Ovary (tissue), 9 donors: ENCODE data around the gene SRSF9. TPM values are rescaled to one million over a fixed set of nuclear protein-coding genes. Genes with fewer than 3 reads are reported as not detected.

ENCODE experiments used
- DNase-seq, 5 donors: peaks; one replicate each; pipeline ENCODE4 v3.0.0-alpha.2; 2019 to 2020
- H3K27ac ChIP-seq, 2 donors: fragments of 200-600 bp; one replicate each; pipeline versions ENCODE4 v1.5.1 to v1.8.0; 2019 to 2022
- H3K27me3 ChIP-seq: fragments of 200-600 bp; one replicate; pipeline ENCODE4 v1.8.0; 2022
- H3K36me3 ChIP-seq: fragments of 200-600 bp; sonication (generic); one replicate; pipeline ENCODE4 v1.5.1; 2019
- H3K4me1 ChIP-seq: one replicate; pipeline ENCODE4 v1.8.1; 2013; ENCODE audit warnings: mild to moderate bottlenecking, moderate library complexity; ENCODE audit not compliant: insufficient read depth
- H3K4me3 ChIP-seq: fragments of 200-600 bp; sonication (generic); one replicate; pipeline ENCODE4 v1.5.1; 2017
- H3K9me3 ChIP-seq, 2 donors: fragments of 200-600 bp in 1 of 2; sonication (generic) in 1 of 2; one replicate each; pipeline versions ENCODE4 v1.5.1 to v1.8.1; 2013 to 2019; ENCODE audit warnings: mild to moderate bottlenecking in 1 of 2, moderate library complexity in 1 of 2
- EP300 ChIP-seq: sonication (generic); formaldehyde crosslinking; IDR thresholded peaks from one replicate; pipeline ENCODE4 v1.6.1; 2017; ENCODE audit warnings: antibody characterized with exemption
- POLR2A ChIP-seq: fragments of 450-650 bp; IDR thresholded peaks from one replicate; pipeline ENCODE4 v1.6.1; 2017; ENCODE audit warnings: antibody characterized with exemption, mild to moderate bottlenecking, moderate library complexity
- WGBS, 3 donors: extraction: QIAGEN DNeasy Blood & Tissue Kit in 1 of 3; methylation state at CpG; one replicate each; pipeline versions ENCODE4 v1.1.5 to v1.1.7; 2013 to 2017; 5-methylcytosine and 5-hydroxymethylcytosine counted together
- intact Hi-C, 4 donors: fragments of 100-400 bp; cut with DNase I; formaldehyde crosslinking; loops; one replicate each; pipeline versions ENCODE4 v1.11.0 to v1.15.1; 2022 to 2023
- polyA plus RNA-seq, 2 donors: library from polyadenylated mRNA; stranded (reverse); fragments of 200-250 nt in 1 of 2; fragments of 350-450 nt in 1 of 2; fragmentation: Illumina TruSeq in 1 of 2; extraction: RNeasy Lipid Tissue Mini Kit (QIAGEN cat#74804) in 1 of 2; gene quantifications; one replicate each; pipeline ENCODE4 v1.2.3, GENCODE V29; 2013 to 2014
- total RNA-seq, 7 donors: library from RNA; depleted of rRNA in 2 of 7; stranded (reverse); fragments of >200 nt in 2 of 7; fragmentation: NEBNext Ultra II Directional in 3 of 7; extraction: Animal tissue kit (Norgen Biotek cat#: 25700) in 3 of 7; gene quantifications; one replicate each; pipeline versions ENCODE4 v1.1.0 to v1.2.4, GENCODE V29; 2016 to 2023
- TF ChIP-seq, protein P1 (sequence below), 3 donors: fragments of 450-650 bp in 2 of 3; fragments of 200-600 bp in 1 of 3; IDR thresholded peaks; one replicate each; pipeline versions ENCODE4 v1.5.1 to v1.8.0; 2016 to 2022; ENCODE audit warnings: antibody characterized with exemption in 3 of 3, mild to moderate bottlenecking in 1 of 3
- donor health status: DM: no; HTN: no; CAD: no; lungs with moderate emphysema.
- donor health status: DM: no; HTN: no; CAD: no.
- donor health status: Bipolar disorder and iron deficiency.
- donor health status: DM: yes; HTN: yes; CAD: no.
- donor health status: DM: no; HTN: no; CAD: no.
- donor health status: DM: yes; HTN: yes; CAD: no.

The SRSF9 gene
- total and polyA plus RNA-seq, 9 donors = 53.8 to 141 (median 124) TPM

DNA sequence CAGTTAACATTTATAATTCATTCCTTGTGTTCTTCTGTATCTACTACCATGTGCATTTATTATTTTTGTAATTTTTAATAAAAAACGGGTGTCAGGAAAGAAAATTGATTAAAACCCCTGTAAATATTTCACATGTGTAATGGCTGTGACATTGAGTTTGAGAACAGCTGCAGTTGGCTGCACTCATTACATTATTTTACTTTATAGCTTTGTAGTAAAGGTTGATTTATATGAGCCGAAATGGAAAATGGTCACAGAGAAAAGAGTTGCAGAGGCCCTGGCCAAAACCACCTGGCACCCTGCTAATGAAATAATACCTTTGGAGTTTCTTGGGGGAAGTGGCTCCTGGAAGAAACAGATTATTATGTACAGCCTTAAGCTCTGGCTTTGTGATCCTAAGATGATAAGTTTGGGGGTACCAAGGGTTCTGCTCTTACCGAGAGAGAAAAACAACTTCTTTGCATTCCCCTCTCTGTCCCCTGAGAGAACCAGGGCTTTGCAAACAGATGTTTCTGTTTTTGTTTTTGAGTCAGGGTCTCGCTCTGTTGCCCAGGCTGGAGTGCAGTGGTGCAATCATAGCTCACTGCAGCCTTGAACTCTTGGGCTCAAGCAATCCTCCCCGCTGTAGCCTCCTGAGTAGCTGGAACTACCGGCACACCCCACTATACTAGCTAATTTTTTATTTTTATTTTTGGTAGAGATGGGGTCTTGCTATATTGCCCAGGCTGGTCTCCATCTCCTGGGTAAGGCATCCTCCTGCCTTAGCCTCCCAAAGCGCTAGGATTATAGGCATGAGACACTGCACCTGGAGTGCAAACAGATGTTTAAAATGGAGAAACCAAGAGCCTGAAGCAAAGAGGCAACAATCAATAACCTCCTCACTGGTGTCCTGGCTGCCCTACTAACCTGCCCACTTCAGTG is 16.7 kb upstream of the SRSF9 start:
- Histone ChIP-seq H3K27me3 (no peaks in the 10 kb centered on the region), H3K36me3 (no peaks in the 10 kb centered on the region), H3K4me3 (no peak overlapping the region), H3K27ac (no peak overlapping the region), H3K4me1 (peaks cover 7% of the 10 kb centered on the region), H3K9me3 (no peaks in the 10 kb centered on the region)
- TF ChIP-seq, protein P1, sequence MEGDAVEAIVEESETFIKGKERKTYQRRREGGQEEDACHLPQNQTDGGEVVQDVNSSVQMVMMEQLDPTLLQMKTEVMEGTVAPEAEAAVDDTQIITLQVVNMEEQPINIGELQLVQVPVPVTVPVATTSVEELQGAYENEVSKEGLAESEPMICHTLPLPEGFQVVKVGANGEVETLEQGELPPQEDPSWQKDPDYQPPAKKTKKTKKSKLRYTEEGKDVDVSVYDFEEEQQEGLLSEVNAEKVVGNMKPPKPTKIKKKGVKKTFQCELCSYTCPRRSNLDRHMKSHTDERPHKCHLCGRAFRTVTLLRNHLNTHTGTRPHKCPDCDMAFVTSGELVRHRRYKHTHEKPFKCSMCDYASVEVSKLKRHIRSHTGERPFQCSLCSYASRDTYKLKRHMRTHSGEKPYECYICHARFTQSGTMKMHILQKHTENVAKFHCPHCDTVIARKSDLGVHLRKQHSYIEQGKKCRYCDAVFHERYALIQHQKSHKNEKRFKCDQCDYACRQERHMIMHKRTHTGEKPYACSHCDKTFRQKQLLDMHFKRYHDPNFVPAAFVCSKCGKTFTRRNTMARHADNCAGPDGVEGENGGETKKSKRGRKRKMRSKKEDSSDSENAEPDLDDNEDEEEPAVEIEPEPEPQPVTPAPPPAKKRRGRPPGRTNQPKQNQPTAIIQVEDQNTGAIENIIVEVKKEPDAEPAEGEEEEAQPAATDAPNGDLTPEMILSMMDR (IDR thresholded peaks at IDR 0.05) = no peak
- TF ChIP-seq EP300 = no peak
- no peak for TF ChIP-seq POLR2A
- intact Hi-C loops = no loop called here
- 44 to 52% (median 51%) methylated on average over 7 of the region's 7 CpGs for WGBS, 3 donors
- DNase-seq = no peak

GRCh38 chr12:120483621-120484020 is 14.1 kb upstream of the SRSF9 start:
- no peak for DNase-seq
- intact Hi-C loops = no loop called here
- Histone ChIP-seq H3K27ac (no peak overlapping the region), H3K9me3 (no peaks in the 10 kb centered on the region), H3K4me1 (peaks cover 7% of the 10 kb centered on the region), H3K36me3 (no peaks in the 10 kb centered on the region), H3K4me3 (no peak overlapping the region), H3K27me3 (no peaks in the 10 kb centered on the region)
- no peak for TF ChIP-seq EP300
- TF ChIP-seq, protein P1 (IDR thresholded peaks at IDR 0.05) = no peak
- TF ChIP-seq POLR2A = no peak
- 90 to 92% (median 92%) methylated on average over 1 of the region's 1 CpG for WGBS, 3 donors

- Histone ChIP-seq H3K4me1 (no peaks in the 10 kb centered on the region), H3K36me3 (no peaks in the 10 kb centered on the region), H3K27me3 (no peaks in the 10 kb centered on the region), H3K27ac (no peak overlapping the region), H3K9me3 (no peaks in the 10 kb centered on the region), H3K4me3 (no peak overlapping the region)
- intact Hi-C loops = no loop called here
- 95 to 97% (median 97%) methylated on average over 9 of the region's 9 CpGs for WGBS, 3 donors
- TF ChIP-seq POLR2A (no peak), EP300 (no peak)
- TF ChIP-seq, protein P1 (IDR thresholded peaks at IDR 0.05) = no peak
- DNase-seq = no peak
Observed at GRCh38 chr12:120481022-120481767, 11.6 kb upstream of the SRSF9 start.

DNA sequence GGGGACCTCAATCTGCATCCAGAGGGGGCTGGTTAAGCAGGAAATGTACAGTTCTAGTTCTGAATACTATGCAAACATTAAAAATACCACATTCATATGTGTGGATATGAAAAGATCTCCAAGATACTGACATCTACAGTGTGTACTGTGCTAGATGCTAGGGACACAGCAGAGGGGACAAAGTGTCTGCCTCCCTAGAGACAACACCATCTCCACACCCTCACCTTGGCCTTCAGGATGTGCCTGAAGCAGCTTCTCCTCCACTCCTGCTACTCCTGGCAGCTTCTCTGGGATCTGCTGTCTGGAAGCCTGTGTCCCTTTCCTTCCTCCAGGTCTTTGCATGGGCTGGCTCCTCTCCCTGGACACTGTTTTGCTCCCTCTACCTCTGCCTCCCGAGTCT is 10.7 kb upstream of the SRSF9 start:
- TF ChIP-seq, protein P1 (IDR thresholded peaks at IDR 0.05) = no peak
- TF ChIP-seq POLR2A = no peak
- TF ChIP-seq EP300 = no peak
- Histone ChIP-seq H3K9me3 (no peaks in the 10 kb centered on the region), H3K27me3 (no peaks in the 10 kb centered on the region), H3K36me3 (no peaks in the 10 kb centered on the region), H3K4me1 (no peaks in the 10 kb centered on the region), H3K4me3 (no peak overlapping the region), H3K27ac (no peak overlapping the region)
- DNase-seq = no peak
- intact Hi-C loops = no loop called here
- 48 to 64% (median 52%) methylated on average over 1 of the region's 1 CpG for WGBS, 3 donors
